ENCODE measurements around the gene UBAP2L. TPM values are rescaled to one million over a fixed set of nuclear protein-coding genes. Genes with fewer than 3 reads are reported as not detected.
A peak's percentile ranks its signal among the peaks of the same experiment; 100 is the strongest.

UBAP2L gene
- total RNA-seq, 1 donor from 2014 or later: 101 TPM

DNA sequence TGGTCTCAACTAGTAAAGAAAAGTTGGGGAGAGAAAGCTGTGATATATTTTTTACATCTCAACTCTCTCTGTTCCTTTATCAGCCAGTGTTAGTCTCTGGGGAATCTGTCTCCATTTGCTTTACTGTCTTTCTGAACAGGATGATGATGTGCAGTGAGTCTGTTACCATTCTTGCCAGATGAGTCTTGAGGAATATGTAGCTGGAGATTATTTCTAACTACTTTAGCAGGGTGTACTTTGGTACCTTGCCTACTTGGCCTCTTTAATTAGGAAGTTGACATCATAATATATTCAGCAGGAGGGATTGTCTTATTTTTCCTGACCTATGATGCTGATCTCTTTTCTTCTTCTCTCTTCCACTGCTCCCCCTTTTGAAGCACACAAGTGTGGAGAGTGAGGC is 35.9 kb downstream of the UBAP2L start:
- intact Hi-C loops (cut with micrococcal nuclease): no loop called here

DNA sequence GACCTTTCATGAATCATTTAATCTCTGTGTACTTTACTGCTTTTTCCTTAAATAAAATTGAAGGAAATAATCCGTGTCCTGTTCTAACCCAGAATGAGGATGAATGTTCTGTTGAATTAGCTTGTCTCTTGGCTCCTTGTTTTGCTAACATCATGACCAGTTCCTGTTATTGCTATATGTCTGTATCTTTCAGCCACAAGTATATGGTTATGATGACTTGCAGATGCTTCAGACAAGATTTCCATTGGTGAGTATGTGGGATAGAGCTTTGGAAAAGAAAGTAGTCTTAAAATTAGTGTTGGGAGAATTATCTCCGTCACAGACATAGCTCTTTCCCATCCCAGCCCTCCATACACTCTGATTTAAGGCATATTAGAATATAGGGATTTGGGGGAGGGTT is 38.0 kb downstream of the UBAP2L start:
- no peaks in the 10 kb centered on the region for H3K27me3 ChIP-seq (ENCODE audit: low read depth)
- no peak overlapping the region for H3K27ac ChIP-seq (replicated peaks)
- peaks cover 100% of the 10 kb centered on the region for H3K36me3 ChIP-seq
- no peaks in the 10 kb centered on the region for H3K9me3 ChIP-seq (replicated peaks)
- DNase-seq: no peak
- intact Hi-C loops (cut with micrococcal nuclease): no loop called here
- peaks cover 4% of the 10 kb centered on the region for H3K4me1 ChIP-seq
- H3K4me3 ChIP-seq: no peak overlapping the region
- TF ChIP-seq, protein P1, sequence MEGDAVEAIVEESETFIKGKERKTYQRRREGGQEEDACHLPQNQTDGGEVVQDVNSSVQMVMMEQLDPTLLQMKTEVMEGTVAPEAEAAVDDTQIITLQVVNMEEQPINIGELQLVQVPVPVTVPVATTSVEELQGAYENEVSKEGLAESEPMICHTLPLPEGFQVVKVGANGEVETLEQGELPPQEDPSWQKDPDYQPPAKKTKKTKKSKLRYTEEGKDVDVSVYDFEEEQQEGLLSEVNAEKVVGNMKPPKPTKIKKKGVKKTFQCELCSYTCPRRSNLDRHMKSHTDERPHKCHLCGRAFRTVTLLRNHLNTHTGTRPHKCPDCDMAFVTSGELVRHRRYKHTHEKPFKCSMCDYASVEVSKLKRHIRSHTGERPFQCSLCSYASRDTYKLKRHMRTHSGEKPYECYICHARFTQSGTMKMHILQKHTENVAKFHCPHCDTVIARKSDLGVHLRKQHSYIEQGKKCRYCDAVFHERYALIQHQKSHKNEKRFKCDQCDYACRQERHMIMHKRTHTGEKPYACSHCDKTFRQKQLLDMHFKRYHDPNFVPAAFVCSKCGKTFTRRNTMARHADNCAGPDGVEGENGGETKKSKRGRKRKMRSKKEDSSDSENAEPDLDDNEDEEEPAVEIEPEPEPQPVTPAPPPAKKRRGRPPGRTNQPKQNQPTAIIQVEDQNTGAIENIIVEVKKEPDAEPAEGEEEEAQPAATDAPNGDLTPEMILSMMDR (IDR thresholded peaks at IDR 0.05; ENCODE audit: borderline replicate concordance): no peak

More for the DNA sequence above, 35.9 kb downstream of the UBAP2L start:
- no peaks in the 10 kb centered on the region for H3K27me3 ChIP-seq (ENCODE audit: low read depth)
- no peaks in the 10 kb centered on the region for H3K4me1 ChIP-seq
- peaks cover 100% of the 10 kb centered on the region for H3K36me3 ChIP-seq
- H3K4me3 ChIP-seq: no peak overlapping the region
- TF ChIP-seq, protein P1 (IDR thresholded peaks at IDR 0.05; ENCODE audit: borderline replicate concordance): no peak
- no peak for DNase-seq
- H3K27ac ChIP-seq (replicated peaks): no peak overlapping the region
- H3K9me3 ChIP-seq (replicated peaks): no peaks in the 10 kb centered on the region

DNA sequence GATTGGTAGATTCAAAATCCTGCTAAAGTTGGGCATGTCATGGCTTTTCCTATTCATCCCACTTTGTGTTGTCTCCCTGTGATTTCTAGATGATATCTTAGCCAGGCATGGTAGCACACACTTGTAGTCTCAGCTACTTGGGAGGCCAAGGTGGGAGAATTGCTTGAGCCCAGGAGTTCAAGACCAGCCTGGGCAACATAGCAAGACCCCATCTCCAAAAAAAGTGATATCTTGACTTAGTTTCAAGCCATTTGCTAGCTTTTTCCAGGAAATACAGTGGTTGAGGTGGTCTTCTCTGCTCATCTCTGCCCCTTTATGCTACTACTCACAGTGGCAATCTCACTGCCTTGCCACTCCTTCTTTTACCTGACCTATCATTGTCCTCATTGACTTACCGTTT is 39.4 kb downstream of the UBAP2L start:
- H3K27ac ChIP-seq (replicated peaks): no peak overlapping the region
- H3K27me3 ChIP-seq (ENCODE audit: low read depth): no peaks in the 10 kb centered on the region
- peaks cover 14% of the 10 kb centered on the region for H3K4me1 ChIP-seq
- no peak overlapping the region for H3K4me3 ChIP-seq
- peaks cover 96% of the 10 kb centered on the region for H3K36me3 ChIP-seq
- TF ChIP-seq, protein P1 (IDR thresholded peaks at IDR 0.05; ENCODE audit: borderline replicate concordance): no peak
- no peak for DNase-seq
- intact Hi-C loops (cut with micrococcal nuclease): no loop called here
- no peaks in the 10 kb centered on the region for H3K9me3 ChIP-seq (replicated peaks)

DNA sequence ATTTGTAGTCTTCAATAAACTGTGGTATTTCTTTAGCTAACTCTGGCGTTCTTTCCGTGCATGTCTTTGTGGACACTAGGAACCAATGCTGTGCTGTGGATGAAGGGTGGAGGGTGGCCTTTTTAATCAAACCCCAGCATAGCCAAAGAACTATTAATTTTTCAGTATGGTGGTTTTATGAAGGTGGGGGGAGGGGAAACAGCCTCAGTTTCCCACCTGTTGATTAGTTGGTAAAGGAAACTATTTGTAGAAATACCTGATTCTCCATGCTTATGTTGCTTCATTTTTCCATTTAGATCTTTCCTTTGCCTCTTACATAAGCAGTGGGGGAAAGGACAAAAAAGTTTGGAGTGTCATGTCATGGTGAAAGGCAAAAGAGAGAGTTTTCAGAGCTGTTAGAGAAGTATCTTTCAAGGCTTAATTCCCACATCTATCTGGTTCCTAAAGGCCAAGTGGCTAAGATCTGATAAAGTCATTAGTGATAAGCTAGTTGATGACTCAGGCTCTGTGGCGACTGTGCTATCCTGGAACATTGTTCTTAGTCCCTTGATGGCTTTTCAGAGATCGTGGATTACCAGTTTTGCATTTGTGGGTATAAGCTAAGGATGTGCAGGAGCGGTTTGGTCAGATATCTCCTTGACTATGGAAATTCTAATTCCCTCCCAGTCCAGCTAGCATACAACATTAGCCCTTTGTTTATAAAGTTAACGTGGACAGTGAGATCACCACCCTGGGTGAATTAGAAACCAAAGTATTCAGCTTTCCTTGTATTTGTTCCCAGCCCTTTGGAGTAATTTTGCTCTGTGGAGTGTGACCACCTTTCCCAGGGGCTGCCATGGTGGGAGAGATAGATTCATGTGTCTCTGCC is 42.9 kb downstream of the UBAP2L start:
- no peak for DNase-seq
- Histone ChIP-seq H3K4me3 (no peak overlapping the region), H3K27ac (replicated peaks) (peak overlapping the region; percentile 24), H3K36me3 (peaks cover 92% of the 10 kb centered on the region), H3K4me1 (peaks cover 14% of the 10 kb centered on the region), H3K9me3 (replicated peaks) (no peaks in the 10 kb centered on the region), H3K27me3 (ENCODE audit: low read depth) (no peaks in the 10 kb centered on the region)
- TF ChIP-seq, protein P1 (IDR thresholded peaks at IDR 0.05; ENCODE audit: borderline replicate concordance): no peak
- intact Hi-C loops (cut with micrococcal nuclease): no loop called here

DNA sequence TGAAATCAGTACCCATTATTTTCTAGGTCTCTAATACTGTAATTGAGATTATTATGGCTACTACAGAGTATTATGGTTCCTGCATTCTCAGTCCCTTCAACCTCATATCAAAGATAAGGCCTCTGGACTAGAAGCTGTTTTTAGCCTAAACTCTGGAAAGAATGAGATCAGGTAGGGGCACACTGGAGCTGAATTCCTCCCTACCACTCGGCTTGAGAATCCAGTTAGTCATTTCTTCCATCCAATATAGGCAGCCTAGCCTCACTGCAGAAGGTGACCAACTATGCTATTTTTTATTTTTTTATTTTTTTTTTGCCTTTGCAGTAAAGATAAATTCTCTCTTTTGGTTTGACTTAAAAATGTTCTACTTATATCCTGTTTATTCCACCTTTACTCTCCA is 43.7 kb downstream of the UBAP2L start:
- TF ChIP-seq, protein P1 (IDR thresholded peaks at IDR 0.05; ENCODE audit: borderline replicate concordance): no peak
- H3K27me3 ChIP-seq (ENCODE audit: low read depth): no peaks in the 10 kb centered on the region
- no peak overlapping the region for H3K4me3 ChIP-seq
- H3K36me3 ChIP-seq: peaks cover 92% of the 10 kb centered on the region
- intact Hi-C loops (cut with micrococcal nuclease): no loop called here
- no peak for DNase-seq
- peaks cover 14% of the 10 kb centered on the region for H3K4me1 ChIP-seq
- peak overlapping the region; percentile 24 for H3K27ac ChIP-seq (replicated peaks)
- no peaks in the 10 kb centered on the region for H3K9me3 ChIP-seq (replicated peaks)

Measured in left ventricle myocardium inferior (tissue), 1 donor.